Stimulated activated effector memory CD8-positive, alpha-beta T cell treated with anti-CD3 and anti-CD28 coated beads, Interleukin-12 subunit alpha, Interleukin-12 subunit beta, amount 100 ng/mL, for 72 hours (primary cell): ENCODE data around the gene NIPSNAP3A.
A peak's percentile ranks its signal among the peaks of the same experiment; 100 is the strongest.
"Not testable (repeated sequence)": the region's sequence is repeated elsewhere in the genome, so short reads cannot be mapped to it uniquely, and the experiment has no call there.

ENCODE experiments used
- ATAC-seq: fragments of 150-1000 bp; cut with Tn5 transposase; 2 replicates; pipeline ENCODE4 v1.10.0; 2021
- DNase-seq, 2 donors: peaks; one replicate each; pipeline ENCODE4 v3.0.0; 2021 to 2022; ENCODE audit warnings: low spot score in 2 of 2
- H3K27ac Mint-ChIP-seq: one replicate; pipeline ENCODE4 v1.8.0; 2022; ENCODE audit warnings: mild to moderate bottlenecking, mixed read lengths
- H3K36me3 Mint-ChIP-seq: one replicate; pipeline ENCODE4 v1.8.0; 2022; ENCODE audit warnings: mild to moderate bottlenecking, mixed read lengths
- H3K4me1 Mint-ChIP-seq: one replicate; pipeline ENCODE4 v1.8.0; 2022; ENCODE audit warnings: mixed read lengths
- H3K4me3 Mint-ChIP-seq: one replicate; pipeline ENCODE4 v1.8.0; 2022; ENCODE audit warnings: mild to moderate bottlenecking, mixed read lengths
- H3K9me3 Mint-ChIP-seq: one replicate; pipeline ENCODE4 v1.8.0; 2022; ENCODE audit warnings: mixed read lengths

The NIPSNAP3A gene

DNA sequence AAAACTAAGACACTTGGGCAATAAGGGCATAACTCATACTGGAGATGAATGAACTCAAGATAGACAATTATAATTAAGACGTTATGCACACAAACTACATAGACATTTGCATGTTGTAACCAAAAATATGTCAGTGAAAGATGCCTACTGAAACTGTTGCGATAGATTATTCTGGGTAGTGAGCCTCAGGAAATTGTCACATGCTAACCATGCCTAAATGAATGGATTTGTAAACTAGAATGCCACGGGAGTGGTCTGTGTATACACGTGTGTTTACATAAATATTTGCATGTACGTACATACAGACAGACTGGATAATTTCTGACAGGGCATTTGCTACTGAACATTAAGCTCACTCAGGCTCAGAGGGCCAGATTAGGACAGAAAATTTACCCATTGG is 17.7 kb downstream of the NIPSNAP3A start:
- Mint-ChIP-seq H3K27ac (no peak overlapping the region), H3K36me3 (no peaks in the 10 kb centered on the region), H3K4me3 (peak overlapping the region; percentile 78), H3K9me3 (no peaks in the 10 kb centered on the region), H3K4me1 (no peaks in the 10 kb centered on the region)
- no peak for DNase-seq
- ATAC-seq = no peak

DNA sequence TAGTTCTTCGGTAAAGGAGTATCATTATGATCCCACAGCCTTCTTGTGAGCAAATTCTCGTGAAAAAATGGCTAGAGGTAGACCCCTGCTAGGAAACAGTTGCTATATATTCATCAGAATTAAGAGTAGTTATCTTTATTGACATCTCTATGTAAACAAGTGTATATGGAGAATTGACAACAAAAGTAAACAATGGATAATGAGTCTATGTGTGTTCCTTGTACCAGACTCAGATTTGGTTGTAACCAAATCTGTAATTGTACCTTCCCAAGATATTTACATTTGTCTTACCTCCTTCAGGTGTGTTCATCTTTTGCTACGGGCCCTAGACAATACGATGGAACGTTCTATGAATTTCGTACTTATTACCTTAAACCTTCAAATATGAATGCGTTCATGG is 18.5 kb downstream of the NIPSNAP3A start:
- ATAC-seq = no peak
- DNase-seq = no peak
- no peaks in the 10 kb centered on the region for H3K9me3 Mint-ChIP-seq
- H3K27ac Mint-ChIP-seq = no peak overlapping the region
- H3K4me3 Mint-ChIP-seq = no peak overlapping the region
- H3K4me1 Mint-ChIP-seq = no peaks in the 10 kb centered on the region
- no peaks in the 10 kb centered on the region for H3K36me3 Mint-ChIP-seq

DNA sequence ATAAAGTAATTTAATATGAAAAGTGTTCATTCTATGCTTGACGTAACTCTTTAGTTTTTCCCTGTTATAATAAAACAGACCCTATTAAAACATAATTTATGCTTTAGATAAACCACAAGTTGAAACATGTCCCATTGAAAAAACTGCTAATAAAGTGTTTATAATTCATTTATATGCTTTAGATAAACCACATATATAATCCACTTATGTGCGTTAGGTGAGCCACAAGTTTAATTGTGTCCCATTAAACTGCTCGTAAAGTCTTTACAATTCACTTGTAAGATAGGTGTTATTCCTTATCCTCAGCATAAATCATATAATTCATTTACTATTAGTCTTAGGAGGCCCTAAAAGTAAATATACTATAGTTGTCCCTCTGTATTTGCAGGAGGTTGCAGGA is 20.0 kb downstream of the NIPSNAP3A start:
- no peak overlapping the region for H3K4me3 Mint-ChIP-seq
- no peak for ATAC-seq
- no peaks in the 10 kb centered on the region for H3K36me3 Mint-ChIP-seq

DNA sequence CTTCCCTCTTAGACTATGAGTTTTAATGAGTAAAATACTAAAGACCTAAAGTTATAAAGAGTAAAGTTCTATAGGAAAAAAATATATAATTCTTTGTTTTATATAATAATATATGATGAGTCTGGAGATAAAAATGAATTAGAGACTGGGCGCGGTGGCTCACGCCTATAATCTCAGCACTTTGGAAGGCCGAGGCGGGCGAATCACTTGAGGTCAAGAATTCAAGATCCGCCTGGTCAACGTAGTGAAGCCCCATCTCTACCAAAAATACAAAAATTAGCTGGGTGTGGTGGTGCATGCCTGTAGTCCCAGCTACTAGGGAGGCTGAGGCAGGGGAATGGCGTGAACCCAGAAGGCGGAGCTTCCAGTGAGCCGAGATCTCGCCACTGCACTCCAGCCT is 21.5 kb downstream of the NIPSNAP3A start:
- not testable (repeated sequence) for H3K4me1 Mint-ChIP-seq, H3K36me3 Mint-ChIP-seq, DNase-seq, H3K27ac Mint-ChIP-seq, ATAC-seq, H3K4me3 Mint-ChIP-seq, H3K9me3 Mint-ChIP-seq

More for the DNA sequence above, 20.0 kb downstream of the NIPSNAP3A start:
- H3K27ac Mint-ChIP-seq = no peak overlapping the region
- no peaks in the 10 kb centered on the region for H3K4me1 Mint-ChIP-seq
- H3K9me3 Mint-ChIP-seq = no peaks in the 10 kb centered on the region
- no peak for DNase-seq

DNA sequence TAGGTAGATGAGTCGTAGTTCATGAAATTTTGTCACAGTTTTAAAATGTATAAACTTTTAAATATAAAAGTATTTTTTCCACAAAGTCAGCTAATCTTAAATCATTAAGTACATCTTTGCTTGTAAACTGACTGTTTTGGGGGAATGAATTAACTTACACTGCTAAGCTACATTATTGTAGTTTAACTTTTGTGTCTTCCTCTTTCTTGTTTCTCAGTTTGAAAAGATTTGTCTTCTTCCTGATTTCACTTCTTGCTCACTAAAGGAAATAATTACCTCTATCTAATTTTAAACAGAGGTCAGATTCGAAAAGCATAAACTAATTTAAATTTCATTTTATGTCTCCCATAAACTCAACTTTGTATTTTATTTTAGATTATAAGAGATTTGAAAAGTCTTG is 22.2 kb downstream of the NIPSNAP3A start:
- no peak overlapping the region for H3K27ac Mint-ChIP-seq
- H3K36me3 Mint-ChIP-seq = no peaks in the 10 kb centered on the region
- DNase-seq (no peak), ATAC-seq (no peak)
- no peak overlapping the region for H3K4me3 Mint-ChIP-seq
- no peaks in the 10 kb centered on the region for H3K4me1 Mint-ChIP-seq
- no peaks in the 10 kb centered on the region for H3K9me3 Mint-ChIP-seq

GRCh38 chr9:104772714-104773510 is 25.4 kb downstream of the NIPSNAP3A start:
- no peaks in the 10 kb centered on the region for H3K9me3 Mint-ChIP-seq
- H3K36me3 Mint-ChIP-seq = no peaks in the 10 kb centered on the region
- no peak overlapping the region for H3K4me3 Mint-ChIP-seq
- no peak overlapping the region for H3K27ac Mint-ChIP-seq
- DNase-seq (no peak), ATAC-seq (no peak)
- no peaks in the 10 kb centered on the region for H3K4me1 Mint-ChIP-seq

DNA sequence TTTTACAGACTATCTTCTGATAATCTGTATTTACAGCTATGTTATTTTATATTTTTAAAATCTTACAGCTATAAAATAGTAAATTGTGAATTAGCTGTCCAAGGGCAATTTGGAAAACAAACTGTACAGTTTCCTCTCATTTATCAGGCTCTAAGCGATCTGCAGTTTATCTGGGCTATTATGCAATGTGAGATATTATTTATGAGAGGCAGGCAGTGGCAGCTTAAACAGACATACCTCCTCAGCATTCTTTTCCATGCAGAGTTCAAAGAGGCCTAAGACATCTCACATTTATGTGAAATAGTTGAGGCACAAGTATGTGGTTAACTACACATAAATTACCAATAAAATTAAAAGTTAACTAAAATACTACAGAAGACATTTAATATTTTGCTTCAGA is 26.6 kb downstream of the NIPSNAP3A start:
- Mint-ChIP-seq H3K4me3 (no peak overlapping the region), H3K36me3 (no peaks in the 10 kb centered on the region), H3K9me3 (no peaks in the 10 kb centered on the region), H3K4me1 (no peaks in the 10 kb centered on the region), H3K27ac (no peak overlapping the region)
- no peak for DNase-seq
- ATAC-seq = no peak

DNA sequence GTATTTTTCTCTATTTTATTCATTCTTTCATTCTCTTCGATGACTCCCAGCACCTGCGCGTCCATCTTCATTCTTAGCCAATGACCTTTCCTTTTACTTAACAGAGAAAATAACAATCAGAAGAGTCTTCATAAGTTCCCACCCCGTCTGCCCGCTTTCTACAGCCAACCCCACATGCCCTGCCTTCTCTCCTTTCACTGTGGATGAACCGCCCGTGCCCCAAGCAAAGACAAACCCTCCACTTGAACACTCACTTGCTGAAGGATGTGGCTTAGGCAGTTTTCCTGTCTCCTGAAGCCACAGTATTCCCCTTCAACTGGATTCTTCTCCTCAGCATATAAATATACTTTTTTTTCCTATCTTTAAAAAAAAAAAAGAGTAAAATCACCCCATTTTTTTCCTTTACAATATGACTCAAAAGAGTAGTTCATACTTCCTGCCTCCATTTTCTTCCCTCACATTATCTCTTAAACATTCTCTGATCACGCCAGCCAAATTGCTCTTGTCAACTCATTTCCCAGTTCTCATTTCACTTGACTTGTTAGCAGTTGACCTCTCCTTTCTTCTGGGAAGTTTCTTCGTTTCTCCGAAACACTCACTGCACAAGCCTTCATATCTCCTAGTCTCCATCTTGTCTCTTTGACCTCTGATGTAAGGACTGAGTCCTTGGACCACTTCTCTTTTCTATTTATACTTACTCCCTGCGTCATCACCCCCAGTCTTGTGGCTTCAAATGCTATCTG is 27.5 kb downstream of the NIPSNAP3A start:
- Mint-ChIP-seq H3K4me1 (no peaks in the 10 kb centered on the region), H3K4me3 (no peak overlapping the region), H3K27ac (no peak overlapping the region), H3K36me3 (no peaks in the 10 kb centered on the region), H3K9me3 (no peaks in the 10 kb centered on the region)
- DNase-seq = no peak
- ATAC-seq = peak; percentile 36

DNA sequence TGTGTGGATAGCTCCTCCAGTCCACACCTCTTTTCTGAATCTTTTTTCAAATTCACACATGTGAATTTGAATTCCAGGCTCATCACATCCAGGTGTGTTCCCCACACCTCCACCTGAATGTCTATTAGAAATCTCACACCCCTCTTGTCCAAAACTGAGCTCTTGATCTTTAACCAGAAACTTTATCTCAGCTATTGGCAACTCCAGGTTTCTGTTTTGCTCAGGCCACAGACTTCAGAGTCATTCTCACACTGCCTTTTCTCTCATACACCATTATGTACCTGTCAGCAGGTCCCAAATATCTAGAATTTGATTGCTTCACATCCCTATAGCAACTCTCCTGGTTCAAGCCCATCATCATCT is 28.1 kb downstream of the NIPSNAP3A start:
- no peak overlapping the region for H3K4me3 Mint-ChIP-seq
- ATAC-seq = peak; percentile 44
- no peak overlapping the region for H3K27ac Mint-ChIP-seq
- DNase-seq = no peak
- no peaks in the 10 kb centered on the region for H3K36me3 Mint-ChIP-seq
- H3K9me3 Mint-ChIP-seq = no peaks in the 10 kb centered on the region
- no peaks in the 10 kb centered on the region for H3K4me1 Mint-ChIP-seq

DNA sequence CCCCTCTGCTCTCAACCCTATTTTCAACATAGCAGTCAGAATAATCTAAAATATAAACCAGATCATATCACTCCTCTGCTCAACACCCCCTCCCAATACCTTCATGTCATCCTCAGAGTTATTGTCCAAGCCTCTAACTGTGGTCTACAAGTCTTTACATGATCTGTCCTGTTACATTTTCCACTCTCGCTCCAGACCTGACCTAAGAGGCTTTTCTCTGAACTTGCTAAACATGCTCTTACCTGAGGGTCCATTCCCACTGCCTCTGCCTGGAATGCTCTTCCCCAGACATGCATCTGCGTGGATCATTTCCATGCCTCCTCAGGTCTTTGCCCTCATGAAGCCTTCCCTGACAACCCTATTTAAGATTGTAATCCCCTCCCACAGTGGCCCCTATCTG is 28.5 kb downstream of the NIPSNAP3A start:
- Mint-ChIP-seq H3K36me3 (no peaks in the 10 kb centered on the region), H3K27ac (no peak overlapping the region), H3K4me3 (no peak overlapping the region), H3K9me3 (no peaks in the 10 kb centered on the region), H3K4me1 (no peaks in the 10 kb centered on the region)
- ATAC-seq (no peak), DNase-seq (no peak)

- no peaks in the 10 kb centered on the region for H3K4me1 Mint-ChIP-seq
- H3K36me3 Mint-ChIP-seq = no peaks in the 10 kb centered on the region
- H3K27ac Mint-ChIP-seq = no peak overlapping the region
- H3K9me3 Mint-ChIP-seq = no peaks in the 10 kb centered on the region
- ATAC-seq (no peak), DNase-seq (no peak)
- no peak overlapping the region for H3K4me3 Mint-ChIP-seq
These were observed 29.3 kb downstream of the NIPSNAP3A start for GRCh38 chr9:104776797-104777196.

- no peak overlapping the region for H3K4me3 Mint-ChIP-seq
- H3K27ac Mint-ChIP-seq = no peak overlapping the region
- H3K4me1 Mint-ChIP-seq = no peaks in the 10 kb centered on the region
- H3K9me3 Mint-ChIP-seq = no peaks in the 10 kb centered on the region
- no peaks in the 10 kb centered on the region for H3K36me3 Mint-ChIP-seq
- ATAC-seq (no peak), DNase-seq (no peak)
These were observed 31.3 kb downstream of the NIPSNAP3A start for GRCh38 chr9:104778802-104779201.

DNA sequence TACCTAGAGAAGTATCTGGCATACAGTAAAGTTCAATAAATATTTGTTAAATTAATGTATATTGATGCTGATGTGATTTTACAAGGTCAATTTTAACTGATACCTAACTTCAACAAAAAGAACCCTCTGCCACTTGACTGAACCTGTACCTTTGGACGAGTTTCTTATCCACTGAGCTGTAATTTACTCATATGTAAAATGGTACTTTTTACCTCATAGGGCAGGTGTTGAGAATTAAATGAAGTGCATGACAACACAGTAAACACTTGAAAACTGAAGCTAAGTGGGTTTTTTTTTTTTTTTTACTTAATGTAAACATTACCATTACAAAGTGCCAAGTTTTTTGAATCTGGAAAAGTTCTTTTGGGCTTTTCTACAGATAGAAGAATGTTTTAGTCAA is 31.9 kb downstream of the NIPSNAP3A start:
- no peak for ATAC-seq
- no peaks in the 10 kb centered on the region for H3K4me1 Mint-ChIP-seq
- no peak overlapping the region for H3K4me3 Mint-ChIP-seq
- no peaks in the 10 kb centered on the region for H3K9me3 Mint-ChIP-seq
- no peaks in the 10 kb centered on the region for H3K36me3 Mint-ChIP-seq
- no peak for DNase-seq
- no peak overlapping the region for H3K27ac Mint-ChIP-seq

DNA sequence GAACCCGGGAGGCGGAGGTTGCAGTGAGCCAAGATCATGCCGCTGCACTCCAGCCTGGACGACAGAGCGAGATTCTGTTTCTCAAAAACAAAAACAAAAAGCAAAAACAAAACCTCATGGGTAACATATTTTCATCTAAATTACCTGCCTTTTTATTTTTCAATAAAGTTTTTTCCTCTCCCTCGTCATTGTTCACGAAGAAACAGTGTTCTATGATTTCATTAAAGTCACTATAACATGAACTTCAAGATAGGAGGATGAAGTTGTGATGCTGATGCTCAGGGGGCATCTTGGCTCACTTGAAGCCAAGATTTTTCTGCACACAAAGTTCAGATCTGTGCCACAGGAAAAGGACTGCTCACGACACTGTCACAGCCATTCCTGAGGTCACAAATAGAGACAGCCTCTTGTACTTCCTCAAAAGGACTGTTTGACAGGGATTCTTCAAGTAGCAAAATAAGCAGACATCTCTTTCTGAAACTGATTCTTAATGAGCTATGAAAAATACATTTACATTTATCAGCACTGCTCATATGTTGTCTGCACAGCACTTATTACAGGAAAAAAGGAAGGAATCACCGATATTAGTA is 32.6 kb downstream of the NIPSNAP3A start:
- no peak overlapping the region for H3K27ac Mint-ChIP-seq
- no peak for ATAC-seq
- no peak for DNase-seq
- no peaks in the 10 kb centered on the region for H3K9me3 Mint-ChIP-seq
- no peaks in the 10 kb centered on the region for H3K36me3 Mint-ChIP-seq
- H3K4me3 Mint-ChIP-seq = no peak overlapping the region
- H3K4me1 Mint-ChIP-seq = no peaks in the 10 kb centered on the region

DNA sequence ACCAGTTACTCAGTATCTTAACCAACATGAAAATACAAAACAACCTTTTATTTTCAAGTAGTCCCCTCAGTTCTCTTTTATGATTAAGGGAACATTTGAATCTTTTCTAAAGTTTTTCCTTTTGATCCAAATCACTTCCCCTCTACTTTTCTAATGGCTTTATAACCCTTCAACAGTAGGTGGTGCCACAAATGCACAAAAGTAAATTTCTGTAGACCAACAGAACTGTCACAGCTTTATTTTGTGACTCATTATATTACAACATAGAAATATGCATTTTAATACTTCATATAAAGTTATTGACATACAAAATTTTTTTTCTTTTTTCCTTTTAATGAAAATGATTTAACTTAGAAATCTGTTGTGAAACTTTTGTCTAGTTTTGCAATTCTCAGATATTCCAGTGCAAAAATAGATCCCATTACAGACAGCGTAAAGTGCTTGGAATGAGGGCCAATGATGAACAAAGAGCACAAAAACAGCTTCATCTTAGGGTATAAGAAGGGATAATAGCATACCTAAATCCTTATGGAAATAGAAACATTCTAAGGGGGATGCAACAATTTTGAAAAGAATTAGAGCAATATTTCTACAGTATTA is 33.4 kb downstream of the NIPSNAP3A start:
- no peak for DNase-seq

DNA sequence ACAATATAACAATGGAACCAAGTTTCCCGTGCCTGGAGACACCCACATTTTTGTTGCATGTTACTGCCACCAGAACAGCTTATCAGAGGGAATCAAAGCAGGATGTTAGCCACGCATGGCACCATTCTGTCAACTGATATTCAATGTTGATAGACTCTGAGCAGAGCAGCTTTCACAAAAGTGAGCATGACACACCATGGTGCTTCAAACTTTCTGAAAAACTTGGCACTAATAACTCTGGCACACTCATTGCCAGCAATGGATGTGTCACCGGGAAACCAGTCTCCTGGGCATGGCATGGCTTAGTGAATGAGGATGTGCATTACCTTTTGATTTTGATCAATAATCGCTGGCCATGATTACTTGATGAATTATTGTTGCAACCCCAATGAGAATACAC is 36.1 kb downstream of the NIPSNAP3A start:
- Mint-ChIP-seq H3K36me3 (no peaks in the 10 kb centered on the region), H3K27ac (no peak overlapping the region), H3K4me3 (no peak overlapping the region), H3K4me1 (no peaks in the 10 kb centered on the region), H3K9me3 (no peaks in the 10 kb centered on the region)
- ATAC-seq (no peak), DNase-seq (no peak)

More for the DNA sequence above, 33.4 kb downstream of the NIPSNAP3A start:
- ATAC-seq = no peak
- no peaks in the 10 kb centered on the region for H3K4me1 Mint-ChIP-seq
- H3K27ac Mint-ChIP-seq = no peak overlapping the region
- no peaks in the 10 kb centered on the region for H3K36me3 Mint-ChIP-seq
- H3K4me3 Mint-ChIP-seq = no peak overlapping the region
- H3K9me3 Mint-ChIP-seq = no peaks in the 10 kb centered on the region
